ENCODE data around the gene HEG1.

Gene HEG1

DNA sequence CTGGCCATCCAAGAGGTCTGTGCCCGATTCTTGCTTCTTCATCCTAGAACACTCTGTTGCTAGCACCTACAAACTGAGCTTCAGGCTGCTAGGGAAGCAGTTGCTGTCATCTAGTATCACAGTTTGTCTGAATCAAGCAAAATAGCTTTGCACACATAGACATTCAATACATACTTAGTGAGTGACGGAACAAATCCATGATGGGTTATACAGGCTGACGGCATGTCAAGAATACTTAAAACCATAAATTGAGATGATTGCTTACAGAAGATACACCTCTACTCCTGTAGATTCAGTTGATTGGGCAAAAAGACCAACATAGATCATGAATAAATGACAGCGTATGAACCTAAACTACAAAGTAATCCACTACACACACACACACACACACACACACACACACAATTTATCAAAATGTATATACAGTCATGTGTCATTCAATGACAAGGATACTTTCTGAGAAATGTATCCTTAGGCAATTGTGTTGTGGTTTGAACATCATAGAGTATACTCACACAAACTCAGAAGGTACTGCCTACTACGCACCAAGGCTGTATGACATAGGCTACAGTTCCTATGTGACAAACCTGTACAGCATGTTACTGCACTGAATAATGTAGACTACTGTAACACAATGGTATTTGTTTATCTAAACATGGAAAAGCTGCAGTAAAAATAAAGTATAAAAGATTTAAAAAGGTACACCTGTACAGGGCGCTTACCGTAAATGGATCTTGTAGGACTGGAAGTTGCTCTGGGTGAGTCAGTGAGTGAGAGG, 14.4 kb upstream of the HEG1 start:
- no peak for DNase-seq

DNA sequence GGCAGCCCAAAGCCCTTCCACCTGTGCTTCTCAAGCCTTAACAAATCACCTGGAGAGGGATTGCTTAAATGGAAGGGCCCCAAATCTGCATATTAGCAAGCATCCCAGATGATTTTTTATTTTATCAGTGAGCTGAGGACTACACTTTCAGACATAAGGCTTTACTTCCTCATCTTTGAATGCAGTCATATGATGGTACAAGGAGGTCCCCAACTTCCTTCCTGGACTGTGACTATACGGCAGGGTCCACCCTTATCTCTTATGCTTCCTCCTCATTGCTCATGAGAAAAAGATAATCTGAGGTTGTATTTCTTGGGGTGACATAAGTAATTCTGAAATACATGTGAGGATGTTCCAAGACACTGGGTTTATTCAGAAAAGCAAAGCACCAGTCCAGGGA, 13.7 kb upstream of the HEG1 start:
- DNase-seq: no peak

DNA sequence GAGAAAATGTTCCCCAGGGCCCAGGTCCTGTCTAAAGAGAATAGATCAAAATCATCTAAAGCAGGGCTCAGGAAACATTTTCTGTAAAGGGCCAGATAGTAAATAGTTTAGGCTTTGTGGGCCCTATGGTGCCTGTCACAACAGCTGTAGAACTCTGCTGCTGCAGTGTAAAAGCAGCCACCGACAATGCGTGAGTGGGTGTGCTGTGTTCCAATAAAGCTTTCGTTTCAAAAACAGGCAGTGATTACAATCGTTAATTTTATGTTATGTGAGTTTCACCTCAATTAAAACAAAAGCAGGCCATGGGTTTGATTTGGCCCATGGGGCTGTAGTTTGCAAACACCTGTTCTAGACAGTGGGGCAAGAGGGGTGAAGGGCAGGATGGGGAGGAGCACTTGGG, 12.5 kb upstream of the HEG1 start:
- DNase-seq: no peak

- DNase-seq: peak; percentile 70
These were observed 11.4 kb upstream of the HEG1 start for GRCh38 chr3:125067225-125067624.

- peak; percentile 96 for DNase-seq
These were observed 7.3 kb upstream of the HEG1 start for GRCh38 chr3:125062904-125063618.

GRCh38 chr3:125061646-125062045, 5.8 kb upstream of the HEG1 start:
- no peak for DNase-seq

DNA sequence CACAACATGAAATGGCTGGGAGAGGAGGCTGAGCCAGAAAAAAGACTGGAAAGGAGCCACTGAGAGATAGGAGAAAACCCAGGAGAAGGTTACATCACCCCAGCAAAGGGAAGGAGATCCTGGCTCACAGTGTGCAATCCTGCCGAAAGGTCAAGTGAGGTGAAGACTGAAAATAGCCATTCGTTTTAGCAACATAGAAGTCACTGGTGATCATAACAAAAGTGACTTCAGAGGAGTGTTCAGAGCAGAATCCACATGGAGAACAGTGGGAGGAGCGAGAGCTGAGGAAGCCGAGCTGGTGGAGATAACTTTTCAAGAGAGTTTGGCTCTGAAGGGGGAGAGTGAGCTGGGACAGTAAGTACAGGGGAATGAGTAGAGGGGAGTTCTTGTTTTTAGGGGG, 5.4 kb upstream of the HEG1 start:
- peak; percentile 73 for DNase-seq

- no peak for DNase-seq
These were observed 3.9 kb upstream of the HEG1 start for GRCh38 chr3:125059488-125060245.

GRCh38 chr3:125058959-125059358, 3.2 kb upstream of the HEG1 start:
- DNase-seq: no peak

GRCh38 chr3:125058529-125058928, 2.7 kb upstream of the HEG1 start:
- DNase-seq: no peak

DNA sequence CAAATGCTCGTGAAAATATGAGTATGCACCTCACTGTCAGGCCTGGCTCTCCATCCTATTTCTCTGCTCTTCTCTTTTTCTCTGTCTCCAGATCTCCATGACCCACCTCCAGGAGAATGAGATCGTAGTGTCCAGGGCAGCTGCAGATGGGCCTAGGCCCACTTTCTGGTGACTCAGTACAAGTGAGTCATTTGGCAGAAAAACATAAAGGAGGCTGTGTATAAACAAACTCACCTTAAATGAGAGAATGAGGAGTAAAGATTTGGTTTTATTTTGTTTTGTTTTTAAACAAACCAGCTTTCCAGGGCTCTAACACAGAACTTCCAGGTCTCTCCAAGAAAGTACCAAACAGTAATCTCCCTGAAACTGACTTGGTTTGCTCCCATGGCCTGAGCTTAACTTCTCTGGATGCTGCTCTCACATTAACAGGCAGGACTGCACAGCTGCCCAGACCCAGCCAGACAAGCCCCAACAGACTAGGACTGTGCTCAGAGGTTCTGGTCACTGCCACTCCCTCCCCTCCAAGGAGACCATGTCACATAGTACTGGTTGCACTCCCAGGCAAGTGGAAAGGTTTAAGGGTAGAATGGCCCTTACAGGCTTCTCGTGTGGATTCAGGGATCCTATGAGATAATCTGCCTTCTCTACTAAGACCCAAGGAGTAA, 1.5 kb upstream of the HEG1 start:
- peak; percentile 78 for DNase-seq

- DNase-seq: no peak
These were observed 375 bp downstream of the HEG1 start for GRCh38 chr3:125055331-125055912.

DNA sequence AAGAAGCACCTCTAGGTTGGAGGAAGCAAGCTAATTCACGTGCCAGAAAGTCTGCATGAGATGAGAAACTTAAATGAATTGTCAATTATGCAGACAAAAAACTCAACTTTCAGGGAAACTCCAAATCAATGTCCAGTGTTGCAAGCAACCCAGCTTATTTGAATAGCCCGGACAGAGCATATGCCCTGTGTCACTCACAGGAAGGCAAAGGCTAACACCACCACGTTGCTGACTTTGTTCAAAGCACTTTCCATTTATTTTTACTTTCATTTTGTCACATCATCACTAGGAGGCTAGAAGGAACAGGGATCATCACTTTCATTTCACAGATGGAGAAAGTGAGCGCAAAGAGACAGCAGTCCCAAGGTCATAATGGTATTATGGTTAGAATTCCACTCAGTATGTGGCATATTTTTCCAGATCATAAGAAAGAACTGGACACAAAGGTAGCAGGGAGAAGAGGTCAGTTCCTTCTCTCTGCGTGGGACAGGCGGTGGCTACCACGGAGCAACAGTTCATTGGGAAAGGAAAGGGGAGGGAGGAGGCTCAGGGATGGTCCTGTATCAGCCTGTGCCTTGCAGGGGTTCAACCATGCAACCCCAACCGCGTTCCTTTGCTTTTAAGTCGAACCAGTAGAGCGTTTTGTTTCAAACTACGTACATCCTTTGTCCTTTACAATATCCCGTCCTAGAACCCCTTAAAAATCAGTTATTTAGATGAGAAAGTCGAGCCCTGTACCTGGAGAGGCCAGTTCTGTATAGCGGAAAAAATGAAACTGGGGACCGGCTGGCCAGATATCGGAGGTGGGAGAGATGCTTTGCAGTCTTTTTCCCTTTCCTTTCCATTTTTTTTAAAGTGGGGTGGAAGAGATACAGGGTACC, 1.1 kb downstream of the HEG1 start:
- DNase-seq: peak; percentile 60

DNA sequence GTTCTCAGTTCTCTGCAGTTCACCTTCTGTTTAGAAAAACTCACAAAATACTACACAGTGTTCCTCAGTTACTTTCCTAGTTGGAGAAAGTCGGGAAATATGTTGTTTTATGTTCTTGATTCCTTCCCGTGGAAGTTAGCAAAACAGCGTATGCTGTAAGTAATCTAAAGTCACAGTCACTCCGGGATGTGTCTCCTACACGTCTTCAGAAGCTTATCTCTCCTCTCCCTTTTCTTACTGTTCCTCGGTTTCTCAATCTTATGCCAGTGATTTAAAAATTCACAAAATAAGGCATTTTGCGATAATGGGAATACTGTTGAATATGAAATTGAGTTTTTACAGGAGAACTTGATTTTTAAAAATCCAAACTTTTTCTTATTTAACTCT, 1.7 kb downstream of the HEG1 start:
- no peak for DNase-seq

GRCh38 chr3:125053304-125053699, 2.5 kb downstream of the HEG1 start:
- no peak for DNase-seq

GRCh38 chr3:125052624-125053303, 3.0 kb downstream of the HEG1 start:
- peak; percentile 94 for DNase-seq

DNA sequence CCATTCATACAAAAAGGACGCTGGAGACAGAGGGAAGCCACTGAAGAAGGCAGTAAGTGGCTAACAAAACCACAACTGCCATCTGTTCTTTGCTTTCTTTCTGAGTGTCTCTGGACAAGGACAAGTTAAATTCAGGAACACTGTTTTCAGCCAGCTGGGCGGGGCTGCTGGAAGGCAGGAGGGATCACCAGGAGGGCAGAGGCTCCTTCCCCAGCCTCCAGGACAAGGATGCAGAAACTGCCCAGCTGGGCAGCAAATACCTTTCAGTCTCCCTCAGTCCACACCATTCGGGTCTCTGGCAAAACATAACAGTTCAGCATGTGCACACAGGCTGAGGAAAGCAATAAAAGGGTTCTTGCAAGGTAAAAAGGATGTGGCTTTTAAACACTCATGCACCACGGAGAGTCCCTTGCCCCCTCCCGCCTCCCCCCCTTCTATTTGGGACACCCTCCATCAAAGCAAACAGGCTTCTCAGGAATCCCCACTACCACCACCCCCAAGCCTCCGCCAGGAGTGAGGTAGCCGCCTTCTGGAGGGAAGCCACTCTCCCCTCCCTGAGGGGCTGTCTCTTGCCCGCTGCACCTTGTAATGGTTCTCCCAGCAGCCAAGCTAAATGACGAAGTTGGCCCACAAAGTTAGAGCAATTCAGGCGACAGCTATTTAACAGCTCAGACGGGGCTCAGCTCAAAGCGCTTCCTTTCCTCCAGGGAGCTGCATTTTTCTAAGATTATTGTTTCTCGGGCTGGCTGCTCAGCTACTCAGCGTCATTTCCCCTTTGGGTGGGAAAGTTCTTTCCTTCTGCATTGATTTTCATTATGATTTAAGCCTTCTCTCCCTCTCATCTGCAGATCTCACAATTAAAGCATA, 3.8 kb downstream of the HEG1 start:
- DNase-seq: peak; percentile 97

DNA sequence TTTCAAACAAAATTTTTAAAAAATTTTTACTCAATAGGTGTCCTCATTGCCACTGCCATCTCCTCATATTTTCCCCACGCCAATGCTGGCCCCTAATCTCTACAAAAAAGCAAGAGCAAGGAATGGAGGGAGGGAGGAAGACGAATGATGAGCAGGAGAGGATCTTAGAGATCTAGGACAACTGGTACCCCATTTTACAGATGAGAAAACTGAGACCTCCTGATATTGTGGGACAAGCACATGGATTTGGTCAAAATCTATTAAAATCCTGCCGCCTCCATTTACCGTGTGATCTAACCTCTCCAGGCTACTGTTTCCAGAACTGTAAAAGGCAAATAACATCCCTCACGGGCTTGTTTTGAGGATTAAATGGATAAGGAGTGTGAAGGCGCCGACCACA, 4.6 kb downstream of the HEG1 start:
- no peak for DNase-seq

- no peak for DNase-seq
These were observed 5.2 kb downstream of the HEG1 start for GRCh38 chr3:125050488-125051090.

GRCh38 chr3:125048282-125048681, 7.5 kb downstream of the HEG1 start:
- no peak for DNase-seq
